GM23338 (cell line): ENCODE data around the gene PUS7. TPM values are rescaled to one million over a fixed set of nuclear protein-coding genes. Genes with fewer than 3 reads are reported as not detected.

ENCODE experiments used
- ATAC-seq: fragments of 200-7000 bp; cut with Tn5 transposase; 3 replicates; pipeline ENCODE4 v1.9.1; 2020
- DNase-seq: peaks from one replicate; pipeline ENCODE4 v3.0.0-alpha.2; 2015; ENCODE audit warnings: low spot score
- H2AFZ ChIP-seq: fragments of 200-600 bp; sonication (generic); 2 replicates; pipeline ENCODE4 v1.8.0; 2016; ENCODE audit warnings: antibody characterized with exemption, mild to moderate bottlenecking, moderate library complexity
- H3F3A ChIP-seq: fragments of 200-600 bp; sonication (generic); replicated peaks from 2 replicates; pipeline ENCODE4 v1.8.0; 2017; ENCODE audit warnings: antibody characterized with exemption, mixed run types, low read depth
- H3K27ac ChIP-seq: fragments of 200-600 bp; sonication (generic); 2 replicates; pipeline ENCODE4 v1.6.1; 2016; ENCODE audit warnings: low read depth
- H3K27me3 ChIP-seq: fragments of 200-600 bp; sonication (generic); 2 replicates; pipeline ENCODE4 v1.8.0; 2016; ENCODE audit warnings: mild to moderate bottlenecking, mixed run types, moderate library complexity; ENCODE audit not compliant: insufficient read depth
- H3K36me3 ChIP-seq: fragments of 200-600 bp; sonication (generic); 2 replicates; pipeline ENCODE4 v1.8.0; 2016; ENCODE audit warnings: mild to moderate bottlenecking; ENCODE audit not compliant: insufficient read depth
- H3K4me1 ChIP-seq: fragments of 200-600 bp; sonication (generic); 2 replicates; pipeline ENCODE4 v1.8.0; 2016; ENCODE audit warnings: mild to moderate bottlenecking, moderate library complexity; ENCODE audit not compliant: insufficient read depth
- H3K4me2 ChIP-seq: fragments of 200-600 bp; sonication (generic); 2 replicates; pipeline ENCODE4 v1.7.1; 2017; ENCODE audit warnings: mixed run types
- H3K4me3 ChIP-seq: fragments of 200-600 bp; sonication (generic); 2 replicates; pipeline ENCODE4 v1.6.1; 2016; ENCODE audit warnings: mixed run types
- H3K79me2 ChIP-seq: fragments of 200-600 bp; sonication (generic); replicated peaks from 2 replicates; pipeline ENCODE4 v1.8.0; 2017; ENCODE audit warnings: mild to moderate bottlenecking; ENCODE audit not compliant: insufficient read depth
- H3K9me2 ChIP-seq: fragments of 200-600 bp; sonication (generic); 2 replicates; pipeline ENCODE4 v1.8.0; 2017; ENCODE audit not compliant: insufficient read depth
- H4K20me1 ChIP-seq: fragments of 200-600 bp; sonication (generic); replicated peaks from 2 replicates; pipeline ENCODE4 v1.8.0; 2017; ENCODE audit warnings: mild to moderate bottlenecking; ENCODE audit not compliant: insufficient read depth
- H3K27ac Mint-ChIP-seq: 2 replicates; pipeline ENCODE4 v1.8.0; 2020; ENCODE audit warnings: inconsistent platforms, mild to moderate bottlenecking, moderate library complexity, mixed read lengths
- H3K27me3 Mint-ChIP-seq: 3 replicates; pipeline ENCODE4 v1.8.0; 2022; ENCODE audit warnings: low read depth, mild to moderate bottlenecking, moderate library complexity, mixed read lengths, inconsistent platforms; ENCODE audit not compliant: insufficient read depth, poor library complexity
- H3K36me3 Mint-ChIP-seq: 3 replicates; pipeline ENCODE4 v1.8.0; 2021; ENCODE audit warnings: low read depth, mild to moderate bottlenecking, inconsistent platforms, moderate library complexity, mixed read lengths
- H3K4me1 Mint-ChIP-seq: 3 replicates; pipeline ENCODE4 v1.8.0; 2020; ENCODE audit warnings: mild to moderate bottlenecking, inconsistent platforms, mixed read lengths
- H3K4me3 Mint-ChIP-seq: 3 replicates; pipeline ENCODE4 v1.8.0; 2021; ENCODE audit warnings: moderate library complexity, mild to moderate bottlenecking, inconsistent platforms, mixed read lengths
- H3K9me3 Mint-ChIP-seq: 3 replicates; pipeline ENCODE4 v1.8.0; 2020; ENCODE audit warnings: moderate library complexity, mild to moderate bottlenecking, inconsistent platforms, mixed read lengths
- CREB1 ChIP-seq: fragments of 250-450 bp; sonication (Bioruptor Pico); IDR thresholded peaks from 2 replicates; pipeline ENCODE4 v1.5.0; 2020; ENCODE audit warnings: low read depth, mild to moderate bottlenecking, moderate library complexity
- EZH2 ChIP-seq: fragments of 200-600 bp; sonication (generic); IDR thresholded peaks from one replicate; pipeline ENCODE4 v1.8.0; 2017; ENCODE audit warnings: antibody characterized with exemption, mild to moderate bottlenecking, low read depth; ENCODE audit not compliant: unreplicated experiment
- EZH2phosphoT487 ChIP-seq: fragments of 200-600 bp; sonication (generic); IDR thresholded peaks from one replicate; pipeline ENCODE4 v1.8.1; 2018; ENCODE audit warnings: antibody characterized with exemption; ENCODE audit not compliant: unreplicated experiment
- JUNB ChIP-seq: IDR thresholded peaks from one replicate; pipeline ENCODE4 v1.6.1; 2016; ENCODE audit warnings: antibody characterized with exemption; ENCODE audit not compliant: unreplicated experiment
- NANOG ChIP-seq: IDR thresholded peaks from 2 replicates; pipeline ENCODE4 v1.6.1; 2016; ENCODE audit warnings: antibody characterized with exemption, borderline replicate concordance
- POLR2AphosphoS5 ChIP-seq: IDR thresholded peaks from 2 replicates; pipeline ENCODE4 v1.6.1; 2016; ENCODE audit warnings: antibody characterized with exemption, low read depth
- STAT1 ChIP-seq: IDR thresholded peaks from one replicate; pipeline ENCODE4 v1.6.1; 2016; ENCODE audit warnings: antibody characterized with exemption; ENCODE audit not compliant: unreplicated experiment
- ZNF114 ChIP-seq: fragments of 250-450 bp; sonication (Bioruptor Pico); IDR thresholded peaks from 2 replicates; pipeline ENCODE4 v1.5.0; 2020; ENCODE audit warnings: mild to moderate bottlenecking, moderate library complexity
- ZNF331 ChIP-seq: fragments of 250-450 bp; sonication (Bioruptor Pico); IDR thresholded peaks from 2 replicates; pipeline ENCODE4 v1.5.0; 2020; ENCODE audit warnings: low read depth, mild to moderate bottlenecking, moderate library complexity
- polyA plus RNA-seq: library from polyadenylated mRNA; unstranded; fragments of >200 nt; fragmentation: Nextera tagmentation; extraction: Ambion mirVana; gene quantifications from 2 replicates; pipeline ENCODE4 v1.2.1, GENCODE V29; 2016
- total RNA-seq: library from RNA; depleted of rRNA; stranded (reverse); fragments of >200 nt; shearing (Covaris generic); gene quantifications from 2 replicates; pipeline ENCODE4 v1.2.3, GENCODE V29; 2014
- TF ChIP-seq, protein P1 (sequence below): fragments of 250-450 bp; sonication (Bioruptor Pico); IDR thresholded peaks from 2 replicates; pipeline ENCODE4 v1.5.0; 2020; ENCODE audit warnings: mild to moderate bottlenecking, moderate library complexity
- TF ChIP-seq, protein P2 (sequence below), 2 experiments: fragments of 200-600 bp in 1 of 2; sonication (generic) in 1 of 2; conservative IDR thresholded peaks; 2 replicates each; pipeline versions ENCODE4 v1.5.1 to v1.6.1; 2016 to 2017; ENCODE audit warnings: antibody characterized with exemption in 2 of 2, low read depth in 2 of 2, mild to moderate bottlenecking in 2 of 2, moderate library complexity in 1 of 2
- TF ChIP-seq, protein P3 (sequence below): IDR thresholded peaks from 2 replicates; pipeline ENCODE4 v1.6.1; 2016; ENCODE audit warnings: antibody characterized with exemption
- TF ChIP-seq, protein P4 (sequence below): IDR thresholded peaks from one replicate; pipeline ENCODE4 v1.6.1; 2018; ENCODE audit warnings: antibody characterized with exemption; ENCODE audit not compliant: unreplicated experiment

The PUS7 gene
- total and polyA plus RNA-seq, 2 experiments from 2014 or later: 34.8 to 62.2 TPM

GRCh38 chr7:105454921-105455320, 67.2 kb downstream of the PUS7 start:
- no peak overlapping the region for H3K4me3 ChIP-seq
- no peak overlapping the region for H3K4me3 Mint-ChIP-seq
- no peak overlapping the region for H3K4me2 ChIP-seq
- peaks cover 5% of the 10 kb centered on the region; the same call in 1 of the 2 replicates for H3F3A ChIP-seq
- no peaks in the 10 kb centered on the region for H3K4me1 ChIP-seq
- H3K36me3 ChIP-seq: peaks cover 14% of the 10 kb centered on the region; the same call in 1 of the 2 replicates
- no peaks in the 10 kb centered on the region for H3K79me2 ChIP-seq
- H3K27ac Mint-ChIP-seq: no peak overlapping the region
- no peaks in the 10 kb centered on the region for H3K27me3 Mint-ChIP-seq
- no peak for DNase-seq
- H3K9me3 Mint-ChIP-seq: no peaks in the 10 kb centered on the region
- ATAC-seq: no peak
- no peak overlapping the region for H3K27ac ChIP-seq
- H2AFZ ChIP-seq: no peak overlapping the region
- no peaks in the 10 kb centered on the region for H3K4me1 Mint-ChIP-seq
- no peaks in the 10 kb centered on the region for H3K27me3 ChIP-seq
- H4K20me1 ChIP-seq: 0 out of 2 replicates have a peak, but pooled peaks cover 5% of the 10 kb centered on the region
- H3K9me2 ChIP-seq: no peaks in the 10 kb centered on the region; the same call in 1 of the 2 replicates
- H3K36me3 Mint-ChIP-seq: peaks cover 29% of the 10 kb centered on the region
- TF ChIP-seq POLR2AphosphoS5: no peak
- no peak for TF ChIP-seq NANOG
- TF ChIP-seq ZNF331: no peak
- no peak for TF ChIP-seq JUNB
- TF ChIP-seq, protein P1, sequence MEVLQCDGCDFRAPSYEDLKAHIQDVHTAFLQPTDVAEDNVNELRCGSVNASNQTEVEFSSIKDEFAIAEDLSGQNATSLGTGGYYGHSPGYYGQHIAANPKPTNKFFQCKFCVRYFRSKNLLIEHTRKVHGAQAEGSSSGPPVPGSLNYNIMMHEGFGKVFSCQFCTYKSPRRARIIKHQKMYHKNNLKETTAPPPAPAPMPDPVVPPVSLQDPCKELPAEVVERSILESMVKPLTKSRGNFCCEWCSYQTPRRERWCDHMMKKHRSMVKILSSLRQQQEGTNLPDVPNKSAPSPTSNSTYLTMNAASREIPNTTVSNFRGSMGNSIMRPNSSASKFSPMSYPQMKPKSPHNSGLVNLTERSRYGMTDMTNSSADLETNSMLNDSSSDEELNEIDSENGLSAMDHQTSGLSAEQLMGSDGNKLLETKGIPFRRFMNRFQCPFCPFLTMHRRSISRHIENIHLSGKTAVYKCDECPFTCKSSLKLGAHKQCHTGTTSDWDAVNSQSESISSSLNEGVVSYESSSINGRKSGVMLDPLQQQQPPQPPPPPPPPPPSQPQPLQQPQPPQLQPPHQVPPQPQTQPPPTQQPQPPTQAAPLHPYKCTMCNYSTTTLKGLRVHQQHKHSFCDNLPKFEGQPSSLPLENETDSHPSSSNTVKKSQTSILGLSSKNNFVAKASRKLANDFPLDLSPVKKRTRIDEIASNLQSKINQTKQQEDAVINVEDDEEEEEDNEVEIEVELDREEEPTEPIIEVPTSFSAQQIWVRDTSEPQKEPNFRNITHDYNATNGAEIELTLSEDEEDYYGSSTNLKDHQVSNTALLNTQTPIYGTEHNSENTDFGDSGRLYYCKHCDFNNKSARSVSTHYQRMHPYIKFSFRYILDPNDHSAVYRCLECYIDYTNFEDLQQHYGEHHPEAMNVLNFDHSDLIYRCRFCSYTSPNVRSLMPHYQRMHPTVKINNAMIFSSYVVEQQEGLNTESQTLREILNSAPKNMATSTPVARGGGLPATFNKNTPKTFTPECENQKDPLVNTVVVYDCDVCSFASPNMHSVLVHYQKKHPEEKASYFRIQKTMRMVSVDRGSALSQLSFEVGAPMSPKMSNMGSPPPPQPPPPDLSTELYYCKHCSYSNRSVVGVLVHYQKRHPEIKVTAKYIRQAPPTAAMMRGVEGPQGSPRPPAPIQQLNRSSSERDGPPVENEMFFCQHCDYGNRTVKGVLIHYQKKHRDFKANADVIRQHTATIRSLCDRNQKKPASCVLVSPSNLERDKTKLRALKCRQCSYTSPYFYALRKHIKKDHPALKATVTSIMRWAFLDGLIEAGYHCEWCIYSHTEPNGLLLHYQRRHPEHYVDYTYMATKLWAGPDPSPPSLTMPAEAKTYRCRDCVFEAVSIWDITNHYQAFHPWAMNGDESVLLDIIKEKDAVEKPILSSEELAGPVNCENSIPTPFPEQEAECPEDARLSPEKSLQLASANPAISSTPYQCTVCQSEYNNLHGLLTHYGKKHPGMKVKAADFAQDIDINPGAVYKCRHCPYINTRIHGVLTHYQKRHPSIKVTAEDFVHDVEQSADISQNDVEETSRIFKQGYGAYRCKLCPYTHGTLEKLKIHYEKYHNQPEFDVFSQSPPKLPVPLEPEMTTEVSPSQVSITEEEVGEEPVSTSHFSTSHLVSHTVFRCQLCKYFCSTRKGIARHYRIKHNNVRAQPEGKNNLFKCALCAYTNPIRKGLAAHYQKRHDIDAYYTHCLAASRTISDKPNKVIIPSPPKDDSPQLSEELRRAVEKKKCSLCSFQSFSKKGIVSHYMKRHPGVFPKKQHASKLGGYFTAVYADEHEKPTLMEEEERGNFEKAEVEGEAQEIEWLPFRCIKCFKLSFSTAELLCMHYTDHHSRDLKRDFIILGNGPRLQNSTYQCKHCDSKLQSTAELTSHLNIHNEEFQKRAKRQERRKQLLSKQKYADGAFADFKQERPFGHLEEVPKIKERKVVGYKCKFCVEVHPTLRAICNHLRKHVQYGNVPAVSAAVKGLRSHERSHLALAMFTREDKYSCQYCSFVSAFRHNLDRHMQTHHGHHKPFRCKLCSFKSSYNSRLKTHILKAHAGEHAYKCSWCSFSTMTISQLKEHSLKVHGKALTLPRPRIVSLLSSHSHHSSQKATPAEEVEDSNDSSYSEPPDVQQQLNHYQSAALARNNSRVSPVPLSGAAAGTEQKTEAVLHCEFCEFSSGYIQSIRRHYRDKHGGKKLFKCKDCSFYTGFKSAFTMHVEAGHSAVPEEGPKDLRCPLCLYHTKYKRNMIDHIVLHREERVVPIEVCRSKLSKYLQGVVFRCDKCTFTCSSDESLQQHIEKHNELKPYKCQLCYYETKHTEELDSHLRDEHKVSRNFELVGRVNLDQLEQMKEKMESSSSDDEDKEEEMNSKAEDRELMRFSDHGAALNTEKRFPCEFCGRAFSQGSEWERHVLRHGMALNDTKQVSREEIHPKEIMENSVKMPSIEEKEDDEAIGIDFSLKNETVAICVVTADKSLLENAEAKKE (CRISPR knock-in tag): no peak
- TF ChIP-seq CREB1 (CRISPR knock-in tag): no peak
- TF ChIP-seq EZH2: no peak
- no peak for TF ChIP-seq EZH2phosphoT487
- no peak for TF ChIP-seq ZNF114 (CRISPR knock-in tag)
- TF ChIP-seq, protein P2, sequence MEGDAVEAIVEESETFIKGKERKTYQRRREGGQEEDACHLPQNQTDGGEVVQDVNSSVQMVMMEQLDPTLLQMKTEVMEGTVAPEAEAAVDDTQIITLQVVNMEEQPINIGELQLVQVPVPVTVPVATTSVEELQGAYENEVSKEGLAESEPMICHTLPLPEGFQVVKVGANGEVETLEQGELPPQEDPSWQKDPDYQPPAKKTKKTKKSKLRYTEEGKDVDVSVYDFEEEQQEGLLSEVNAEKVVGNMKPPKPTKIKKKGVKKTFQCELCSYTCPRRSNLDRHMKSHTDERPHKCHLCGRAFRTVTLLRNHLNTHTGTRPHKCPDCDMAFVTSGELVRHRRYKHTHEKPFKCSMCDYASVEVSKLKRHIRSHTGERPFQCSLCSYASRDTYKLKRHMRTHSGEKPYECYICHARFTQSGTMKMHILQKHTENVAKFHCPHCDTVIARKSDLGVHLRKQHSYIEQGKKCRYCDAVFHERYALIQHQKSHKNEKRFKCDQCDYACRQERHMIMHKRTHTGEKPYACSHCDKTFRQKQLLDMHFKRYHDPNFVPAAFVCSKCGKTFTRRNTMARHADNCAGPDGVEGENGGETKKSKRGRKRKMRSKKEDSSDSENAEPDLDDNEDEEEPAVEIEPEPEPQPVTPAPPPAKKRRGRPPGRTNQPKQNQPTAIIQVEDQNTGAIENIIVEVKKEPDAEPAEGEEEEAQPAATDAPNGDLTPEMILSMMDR (conservative IDR thresholded peaks at IDR 0.05; ENCODE audit: low read depth in 2 of 2): no peak
- TF ChIP-seq, protein P3, sequence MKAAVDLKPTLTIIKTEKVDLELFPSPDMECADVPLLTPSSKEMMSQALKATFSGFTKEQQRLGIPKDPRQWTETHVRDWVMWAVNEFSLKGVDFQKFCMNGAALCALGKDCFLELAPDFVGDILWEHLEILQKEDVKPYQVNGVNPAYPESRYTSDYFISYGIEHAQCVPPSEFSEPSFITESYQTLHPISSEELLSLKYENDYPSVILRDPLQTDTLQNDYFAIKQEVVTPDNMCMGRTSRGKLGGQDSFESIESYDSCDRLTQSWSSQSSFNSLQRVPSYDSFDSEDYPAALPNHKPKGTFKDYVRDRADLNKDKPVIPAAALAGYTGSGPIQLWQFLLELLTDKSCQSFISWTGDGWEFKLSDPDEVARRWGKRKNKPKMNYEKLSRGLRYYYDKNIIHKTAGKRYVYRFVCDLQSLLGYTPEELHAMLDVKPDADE: no peak
- TF ChIP-seq, protein P4, sequence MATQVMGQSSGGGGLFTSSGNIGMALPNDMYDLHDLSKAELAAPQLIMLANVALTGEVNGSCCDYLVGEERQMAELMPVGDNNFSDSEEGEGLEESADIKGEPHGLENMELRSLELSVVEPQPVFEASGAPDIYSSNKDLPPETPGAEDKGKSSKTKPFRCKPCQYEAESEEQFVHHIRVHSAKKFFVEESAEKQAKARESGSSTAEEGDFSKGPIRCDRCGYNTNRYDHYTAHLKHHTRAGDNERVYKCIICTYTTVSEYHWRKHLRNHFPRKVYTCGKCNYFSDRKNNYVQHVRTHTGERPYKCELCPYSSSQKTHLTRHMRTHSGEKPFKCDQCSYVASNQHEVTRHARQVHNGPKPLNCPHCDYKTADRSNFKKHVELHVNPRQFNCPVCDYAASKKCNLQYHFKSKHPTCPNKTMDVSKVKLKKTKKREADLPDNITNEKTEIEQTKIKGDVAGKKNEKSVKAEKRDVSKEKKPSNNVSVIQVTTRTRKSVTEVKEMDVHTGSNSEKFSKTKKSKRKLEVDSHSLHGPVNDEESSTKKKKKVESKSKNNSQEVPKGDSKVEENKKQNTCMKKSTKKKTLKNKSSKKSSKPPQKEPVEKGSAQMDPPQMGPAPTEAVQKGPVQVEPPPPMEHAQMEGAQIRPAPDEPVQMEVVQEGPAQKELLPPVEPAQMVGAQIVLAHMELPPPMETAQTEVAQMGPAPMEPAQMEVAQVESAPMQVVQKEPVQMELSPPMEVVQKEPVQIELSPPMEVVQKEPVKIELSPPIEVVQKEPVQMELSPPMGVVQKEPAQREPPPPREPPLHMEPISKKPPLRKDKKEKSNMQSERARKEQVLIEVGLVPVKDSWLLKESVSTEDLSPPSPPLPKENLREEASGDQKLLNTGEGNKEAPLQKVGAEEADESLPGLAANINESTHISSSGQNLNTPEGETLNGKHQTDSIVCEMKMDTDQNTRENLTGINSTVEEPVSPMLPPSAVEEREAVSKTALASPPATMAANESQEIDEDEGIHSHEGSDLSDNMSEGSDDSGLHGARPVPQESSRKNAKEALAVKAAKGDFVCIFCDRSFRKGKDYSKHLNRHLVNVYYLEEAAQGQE: no peak
- no peak for TF ChIP-seq STAT1
